Measurements from ENCODE around the gene HOXB4. TPM values are rescaled to one million over a fixed set of nuclear protein-coding genes. Genes with fewer than 3 reads are reported as not detected.

HOXB4 gene
- total RNA-seq, 1 experiment from 2014 or later, result 2.0 TPM

- Histone ChIP-seq H3K9me2 (ENCODE audit: insufficient read depth) (no peaks in the 10 kb centered on the region), H3K27ac (no peak overlapping the region), H3F3A (ENCODE audit: insufficient read depth, low read depth) (peaks cover 12% of the 10 kb centered on the region), H4K20me1 (ENCODE audit: insufficient read depth) (no peaks in the 10 kb centered on the region), H3K9me3 (ENCODE audit: insufficient read depth, low read depth) (no peaks in the 10 kb centered on the region), H3K36me3 (ENCODE audit: low read depth) (no peaks in the 10 kb centered on the region), H3K4me2 (peak overlapping the region; percentile 88), H3K4me3 (peak overlapping the region; percentile 80; the same call in 1 of the 2 replicates), H3K27me3 (ENCODE audit: insufficient read depth, low read depth) (no peaks in the 10 kb centered on the region), H3K4me1 (replicated peaks; ENCODE audit: insufficient read depth) (peaks cover 29% of the 10 kb centered on the region), H3K79me2 (ENCODE audit: low read depth) (peaks cover 29% of the 10 kb centered on the region), H2AFZ (no peak overlapping the region)
- no peak for TF ChIP-seq CTCF (conservative IDR thresholded peaks at IDR 0.05)
- TF ChIP-seq EZH2 (IDR thresholded peaks at IDR 0.05; ENCODE audit: low read depth), result no peak
- no TSS peak for BruUV-seq (replicated peaks)
- intact Hi-C loops (cut with micrococcal nuclease; ENCODE audit: unreplicated experiment), result no loop called here
- ChIA-PET CTCF (interaction anchor here (0.6 kb wide), 2 partner anchors 120 to 319 kb away, joined by 3 to 8 read pairs; no protein-coding TSS in a partner anchor), POLR2A (ENCODE audit: unreplicated experiment) (interaction anchor here (0.6 kb wide), 1 partner anchor 277 kb away, joined by 7 read pairs; no protein-coding TSS in a partner anchor)
- no peak for DNase-seq
Measured at GRCh38 chr17:48609033-48609432, 30.9 kb upstream of the HOXB4 start.

GRCh38 chr17:48608494-48608834 is 30.3 kb upstream of the HOXB4 start:
- Histone ChIP-seq H4K20me1 (ENCODE audit: insufficient read depth) (no peaks in the 10 kb centered on the region), H3K9me2 (ENCODE audit: insufficient read depth) (no peaks in the 10 kb centered on the region), H2AFZ (no peak overlapping the region), H3K27me3 (ENCODE audit: insufficient read depth, low read depth) (no peaks in the 10 kb centered on the region), H3K27ac (no peak overlapping the region), H3K4me3 (no peak overlapping the region), H3K9me3 (ENCODE audit: insufficient read depth, low read depth) (no peaks in the 10 kb centered on the region), H3K36me3 (ENCODE audit: low read depth) (no peaks in the 10 kb centered on the region), H3K4me1 (replicated peaks; ENCODE audit: insufficient read depth) (peaks cover 24% of the 10 kb centered on the region), H3K4me2 (peak overlapping the region; percentile 88; the same call in 1 of the 2 replicates), H3K79me2 (ENCODE audit: low read depth) (peaks cover 34% of the 10 kb centered on the region), H3F3A (ENCODE audit: insufficient read depth, low read depth) (peaks cover 18% of the 10 kb centered on the region)
- no peak for DNase-seq
- no peak for TF ChIP-seq EZH2 (IDR thresholded peaks at IDR 0.05; ENCODE audit: low read depth)
- TF ChIP-seq CTCF (conservative IDR thresholded peaks at IDR 0.05), result no peak
- ChIA-PET CTCF (no interaction called here), POLR2A (ENCODE audit: unreplicated experiment) (no interaction called here)
- intact Hi-C loops (cut with micrococcal nuclease; ENCODE audit: unreplicated experiment), result no loop called here
- BruUV-seq (replicated peaks), result no TSS peak

- H2AFZ ChIP-seq, result no peak overlapping the region
Measured at GRCh38 chr17:48606892-48607614, 28.9 kb upstream of the HOXB4 start.

More at GRCh38 chr17:48606892-48607614, 28.9 kb upstream of the HOXB4 start:
- Histone ChIP-seq H3K4me1 (replicated peaks; ENCODE audit: insufficient read depth) (peaks cover 29% of the 10 kb centered on the region), H4K20me1 (ENCODE audit: insufficient read depth) (0 out of 2 replicates have a peak, but pooled peaks cover 5% of the 10 kb centered on the region), H3K4me3 (no peak overlapping the region), H3K9me3 (ENCODE audit: insufficient read depth, low read depth) (no peaks in the 10 kb centered on the region), H3K79me2 (ENCODE audit: low read depth) (peaks cover 49% of the 10 kb centered on the region), H3K9me2 (ENCODE audit: insufficient read depth) (no peaks in the 10 kb centered on the region), H3K4me2 (no peak overlapping the region), H3K27me3 (ENCODE audit: insufficient read depth, low read depth) (no peaks in the 10 kb centered on the region), H3F3A (ENCODE audit: insufficient read depth, low read depth) (peaks cover 22% of the 10 kb centered on the region), H3K36me3 (ENCODE audit: low read depth) (no peaks in the 10 kb centered on the region), H3K27ac (no peak overlapping the region)
- no TSS peak for BruUV-seq (replicated peaks)
- TF ChIP-seq EZH2 (IDR thresholded peaks at IDR 0.05; ENCODE audit: low read depth) (no peak), CTCF (conservative IDR thresholded peaks at IDR 0.05) (no peak)
- ChIA-PET CTCF (interaction anchor here (0.7 kb wide), 1 partner anchor 270 kb away, joined by 4 read pairs; no protein-coding TSS in a partner anchor), POLR2A (ENCODE audit: unreplicated experiment) (no interaction called here)
- intact Hi-C loops (cut with micrococcal nuclease; ENCODE audit: unreplicated experiment), result no loop called here
- DNase-seq, result no peak

Data from PC-9 (cell line).